Stimulated activated CD8-positive, alpha-beta memory T cell treated with anti-CD3 and anti-CD28 coated beads, Interleukin-15, amount 100 ng/mL, for 4 hours (primary cell): ENCODE data around the gene GSS.
"Not testable (repeated sequence)": the region's sequence is repeated elsewhere in the genome, so short reads cannot be mapped to it uniquely, and the experiment has no call there.

Source experiments
- DNase-seq, 2 donors: peaks; one replicate each; pipeline ENCODE4 v3.0.0-alpha.2; 2020; ENCODE audit warnings: low read depth in 2 of 2

GSS gene

DNA sequence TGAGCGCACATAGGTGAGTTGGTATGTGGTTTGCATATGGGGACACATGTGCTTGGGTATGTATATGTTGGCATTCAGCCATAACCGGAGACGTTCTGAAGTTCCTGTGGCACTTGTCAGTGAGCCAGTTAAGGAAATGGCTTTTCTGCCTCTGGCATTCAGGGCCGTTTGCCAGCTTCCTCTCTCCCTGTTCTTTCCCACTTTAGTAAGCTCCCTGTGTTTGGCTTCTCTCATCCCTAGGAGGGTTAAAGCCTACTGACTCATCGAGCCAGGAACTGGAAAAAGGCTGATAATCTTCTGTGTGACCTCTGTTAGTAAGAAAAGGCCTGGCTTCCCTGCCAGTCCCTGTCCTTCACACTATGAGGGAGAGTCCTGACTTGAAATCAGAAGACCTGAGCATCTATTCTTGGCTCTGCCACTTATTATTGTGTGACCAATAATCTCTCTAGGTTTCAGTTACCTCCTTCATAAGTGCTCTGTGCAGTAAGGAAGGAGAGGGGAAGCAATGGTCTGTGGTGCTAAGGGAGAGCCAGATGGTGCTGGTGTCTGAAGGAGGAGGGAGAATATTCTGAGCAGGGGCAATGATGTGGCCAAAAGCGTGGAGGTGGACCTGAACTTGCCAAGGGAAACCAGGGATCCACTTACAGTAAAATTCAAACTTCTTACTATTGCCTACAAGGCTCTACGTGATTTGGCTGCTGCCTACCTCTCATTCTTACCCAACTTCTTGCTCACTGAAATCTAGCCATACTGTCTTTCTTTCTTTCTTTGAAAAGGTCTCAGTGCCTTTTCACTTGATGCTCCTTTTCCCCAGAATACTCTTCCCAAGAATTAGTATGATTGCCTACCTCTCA lies 47.8 kb downstream of the GSS start:
- DNase-seq, result no peak

DNA sequence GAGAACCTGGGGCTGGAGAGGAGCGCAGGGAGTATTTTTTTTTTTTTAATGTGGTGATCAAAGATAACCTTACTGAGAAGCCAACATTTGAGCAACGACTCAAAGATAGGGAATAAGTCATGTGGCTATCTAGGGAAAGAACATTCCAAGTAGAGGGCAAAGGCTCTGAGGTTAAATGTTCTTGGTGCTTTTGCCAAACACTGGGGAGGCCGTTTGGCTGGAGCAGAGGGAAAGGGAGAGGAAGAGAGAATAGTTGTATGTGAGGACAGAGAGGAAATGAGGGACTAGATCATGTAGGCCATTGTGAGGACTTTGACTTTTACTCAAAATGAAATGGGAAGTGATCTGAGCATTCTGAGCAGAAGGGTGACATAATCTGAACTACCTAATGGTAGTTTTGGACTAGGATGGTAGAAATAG lies 51.4 kb downstream of the GSS start:
- no peak for DNase-seq

DNA sequence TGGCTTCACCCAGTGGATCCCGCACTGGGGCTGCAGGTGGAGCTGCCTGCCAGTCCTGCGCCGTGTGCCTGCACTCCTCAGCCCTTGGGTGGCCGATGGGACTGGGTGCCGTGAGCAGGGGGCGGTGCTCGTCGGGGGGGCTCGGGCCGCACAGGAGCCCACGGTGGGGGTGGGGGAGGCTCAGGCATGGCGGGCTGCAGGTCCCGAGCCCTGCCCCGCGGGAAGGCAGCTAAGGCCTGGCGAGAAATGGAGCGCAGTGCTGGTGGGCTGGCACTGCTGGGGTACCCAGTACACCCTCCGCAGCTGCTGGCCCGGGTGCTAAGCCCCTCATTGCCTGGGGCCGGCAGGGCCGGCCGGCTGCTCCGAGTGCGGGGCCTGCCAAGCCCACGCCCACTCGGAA lies 56.9 kb downstream of the GSS start:
- DNase-seq, result not testable (repeated sequence)

DNA sequence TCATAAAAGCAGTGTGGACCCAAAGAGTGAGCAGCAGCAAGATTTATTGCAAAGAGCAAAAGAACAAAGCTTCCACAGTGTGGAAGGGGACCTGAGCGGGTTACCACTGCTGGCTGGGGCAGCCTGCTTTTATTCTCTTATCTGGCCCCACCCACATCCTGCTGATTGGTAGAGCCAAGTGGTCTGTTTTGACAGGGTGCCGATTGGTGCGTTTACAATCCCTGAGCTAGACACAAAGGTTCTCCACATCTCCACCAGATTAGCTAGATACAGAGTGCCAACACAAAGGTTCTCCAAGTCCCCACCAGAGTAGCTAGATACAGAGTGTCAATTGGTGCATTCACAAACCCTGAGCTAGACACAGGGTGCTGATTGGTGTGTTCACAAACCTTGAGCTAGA lies 57.5 kb downstream of the GSS start:
- not testable (repeated sequence) for DNase-seq

DNA sequence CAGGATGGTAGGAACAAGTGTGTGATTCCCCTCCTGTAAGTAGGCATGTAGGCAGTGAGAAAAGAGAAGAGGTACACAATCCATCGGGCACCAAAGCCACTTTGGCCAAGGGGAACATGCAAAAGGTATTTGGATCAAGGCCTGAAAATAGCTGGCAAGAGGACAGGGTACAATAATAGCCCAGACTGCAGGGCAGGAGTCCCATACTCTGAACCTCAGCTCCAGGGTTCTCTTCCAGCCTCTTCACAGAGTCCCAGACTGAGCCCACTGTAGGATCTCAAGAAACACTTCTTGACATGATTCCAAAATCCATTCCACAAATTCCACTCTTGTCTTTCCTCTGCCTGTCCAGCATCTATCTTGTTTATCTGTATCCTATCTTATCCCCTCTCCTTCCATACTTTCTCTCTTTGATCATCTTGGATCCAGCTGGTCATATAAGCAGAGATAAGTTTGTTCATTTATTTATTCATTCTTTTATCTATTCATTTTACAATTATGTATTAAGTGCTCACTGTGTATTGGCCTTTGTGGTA lies 59.5 kb downstream of the GSS start:
- DNase-seq, result no peak

DNA sequence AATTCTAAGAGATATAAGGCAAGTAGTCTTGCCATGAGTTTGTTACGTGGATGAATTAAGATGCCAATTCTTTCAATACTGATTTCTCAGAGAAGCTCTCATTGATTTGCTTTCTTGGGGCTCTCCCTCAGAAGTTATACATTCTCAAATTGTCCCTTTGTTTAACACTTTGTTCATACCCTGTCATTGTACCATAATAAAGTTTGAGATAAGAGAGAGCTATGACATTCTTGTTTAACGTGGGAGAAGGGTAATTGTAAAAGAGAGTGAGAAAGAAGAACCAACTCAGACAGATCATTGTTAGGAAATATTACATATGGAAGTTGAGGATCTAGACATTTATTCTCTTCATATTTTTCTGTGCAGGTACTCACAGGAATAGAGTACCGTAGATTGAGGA lies 60.1 kb downstream of the GSS start:
- no peak for DNase-seq

DNA sequence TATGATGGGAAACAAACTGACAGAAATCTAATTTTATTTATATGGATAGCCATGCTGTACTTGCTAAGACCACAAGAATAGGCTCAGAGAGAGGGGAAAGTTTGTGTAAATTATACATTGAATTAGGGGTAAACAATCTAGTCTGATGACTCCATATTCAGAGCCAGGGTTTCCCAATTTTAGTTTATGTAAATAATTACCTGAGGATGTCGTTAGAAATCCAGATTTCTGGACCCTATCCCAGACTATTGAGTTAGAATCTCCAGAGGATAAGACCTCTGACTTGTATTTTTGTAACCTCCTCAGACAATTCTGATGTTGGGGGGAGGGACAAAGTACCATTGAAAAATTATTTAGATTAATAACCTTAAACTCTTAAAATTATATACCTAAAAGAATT lies 60.9 kb downstream of the GSS start:
- DNase-seq, result no peak

DNA sequence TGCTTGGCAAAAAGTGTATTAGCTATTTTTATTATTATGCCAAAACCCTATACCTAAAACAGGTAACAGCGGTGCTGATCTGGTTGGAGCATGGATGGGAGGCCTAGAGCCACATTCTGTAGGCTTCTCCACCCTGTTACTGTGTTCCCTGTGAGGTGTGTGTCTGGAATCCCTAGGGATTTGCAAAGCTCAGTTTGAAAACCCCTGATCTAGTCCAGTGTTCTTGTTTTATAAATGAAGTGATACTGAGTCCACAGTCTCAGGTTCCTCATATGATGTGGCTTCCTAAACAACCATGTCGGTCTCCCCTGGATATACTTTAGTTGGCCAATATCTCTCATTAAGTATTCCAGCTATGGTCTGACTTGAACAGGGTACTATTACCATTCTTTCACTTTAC lies 62.9 kb downstream of the GSS start:
- DNase-seq, result no peak

DNA sequence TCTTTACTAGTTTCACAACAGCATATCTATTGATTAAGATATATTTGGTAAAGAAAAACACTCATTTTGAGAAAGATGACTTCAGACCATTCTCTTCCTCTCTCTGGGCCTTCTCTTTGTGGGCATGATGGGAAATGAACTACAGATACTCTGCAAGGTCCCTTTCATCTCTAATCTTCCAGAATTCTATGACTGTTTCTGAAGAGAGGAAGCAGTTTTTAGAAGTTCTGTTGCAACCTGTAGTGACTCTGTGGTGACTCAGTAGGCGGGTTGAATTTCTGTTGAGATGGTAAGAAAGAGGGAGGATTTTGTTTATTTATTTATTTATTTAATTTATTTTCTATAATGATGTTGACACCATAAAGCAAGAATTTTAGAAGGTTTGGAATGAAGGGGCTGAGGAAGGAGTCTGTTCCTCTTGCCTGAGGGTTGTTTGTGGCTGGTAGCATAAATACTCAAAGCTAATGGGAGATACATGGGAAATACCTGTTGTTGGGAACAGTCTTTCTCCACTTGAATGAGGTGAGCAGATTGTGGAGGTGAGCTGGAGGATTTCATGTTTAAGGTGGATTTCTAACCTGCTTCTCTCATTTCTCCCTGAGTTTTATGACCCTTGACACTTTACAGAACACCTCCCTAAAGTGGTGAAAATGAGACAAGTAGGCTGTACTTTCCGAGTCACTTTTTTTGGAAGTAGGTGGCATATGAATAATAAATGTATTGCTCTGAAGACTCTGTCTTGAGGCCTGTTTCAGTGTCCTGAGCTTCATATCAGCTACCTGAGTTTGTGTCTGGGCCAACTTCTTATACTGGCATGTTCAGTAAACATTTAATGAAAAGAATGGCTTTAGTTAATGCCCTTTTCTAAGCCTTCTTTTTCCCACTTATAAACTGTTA lies 64.2 kb downstream of the GSS start:
- DNase-seq, result no peak

DNA sequence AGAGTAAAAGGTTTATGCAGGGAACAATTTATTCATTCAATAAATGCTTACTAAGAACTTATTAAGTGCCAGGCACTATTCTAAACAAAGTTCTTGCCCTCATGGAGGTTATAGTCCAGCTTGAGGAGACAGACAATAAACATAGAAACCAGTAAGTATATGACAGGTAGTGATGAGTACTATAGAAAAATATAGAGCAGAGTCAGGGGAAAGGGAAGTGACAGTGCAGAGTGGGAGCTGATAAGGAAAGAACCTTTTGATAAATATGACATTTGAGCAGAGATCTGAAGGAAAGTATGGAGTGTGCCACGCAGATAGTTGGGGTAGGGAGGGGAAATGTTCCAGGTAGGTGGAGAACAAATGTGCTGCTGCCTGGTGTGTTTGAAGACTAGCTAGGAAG lies 67.1 kb downstream of the GSS start:
- DNase-seq, result no peak

DNA sequence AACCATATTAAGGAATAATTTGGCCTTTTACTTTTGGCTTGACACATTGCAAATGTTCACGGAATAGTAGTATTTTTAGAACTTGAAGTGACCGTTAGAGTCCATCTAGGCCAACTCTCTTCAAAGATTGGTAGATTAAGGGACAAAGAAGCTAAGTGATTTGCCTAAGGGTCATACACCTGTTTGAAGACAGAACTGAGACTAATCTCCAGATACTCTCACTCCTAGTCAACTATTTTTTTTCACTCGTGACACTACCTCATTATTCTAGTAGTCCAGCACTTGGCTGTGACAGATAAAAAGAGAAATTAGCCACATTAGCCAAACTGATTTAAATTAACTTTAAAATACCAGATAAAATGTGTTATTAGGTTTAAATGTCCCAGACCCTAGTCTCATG lies 68.6 kb downstream of the GSS start:
- DNase-seq, result no peak

DNA sequence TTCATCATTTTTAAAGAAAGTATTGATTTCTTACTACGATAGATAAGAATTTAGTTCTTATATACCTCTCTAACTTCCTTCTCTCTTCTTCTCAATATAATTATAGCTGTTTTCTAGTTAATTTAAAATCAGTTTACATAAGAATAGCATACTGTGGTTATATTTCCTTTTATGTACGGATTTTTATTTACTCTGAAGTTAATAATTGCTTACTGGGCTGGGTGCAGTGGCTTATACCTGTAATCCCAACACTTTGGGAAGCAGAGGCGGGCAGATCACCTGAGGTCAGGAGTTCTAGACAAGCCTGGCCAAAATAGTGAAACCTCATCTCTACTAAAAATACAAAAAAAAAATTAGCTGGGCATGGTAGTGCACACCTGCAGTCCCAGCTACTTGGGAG lies 69.5 kb downstream of the GSS start:
- no peak for DNase-seq

DNA sequence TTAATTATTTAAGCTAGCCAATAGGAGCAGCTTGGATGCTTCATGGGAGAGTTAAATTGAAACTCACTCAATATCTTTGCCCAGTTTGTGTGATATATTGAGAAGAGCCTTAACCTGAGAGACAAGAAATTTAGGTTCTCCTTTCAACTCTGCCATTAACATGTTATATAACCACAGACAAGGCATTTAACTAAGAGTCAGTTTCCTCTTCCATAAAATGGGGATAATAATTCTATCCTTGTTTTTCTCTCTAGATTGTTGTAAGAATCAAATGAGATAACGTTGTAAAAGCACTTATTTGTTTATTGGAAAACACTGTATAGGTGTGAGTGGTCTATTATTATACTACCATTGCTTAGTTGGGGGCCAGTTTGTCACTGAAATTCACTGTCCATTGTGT lies 71.3 kb downstream of the GSS start:
- DNase-seq, result no peak

DNA sequence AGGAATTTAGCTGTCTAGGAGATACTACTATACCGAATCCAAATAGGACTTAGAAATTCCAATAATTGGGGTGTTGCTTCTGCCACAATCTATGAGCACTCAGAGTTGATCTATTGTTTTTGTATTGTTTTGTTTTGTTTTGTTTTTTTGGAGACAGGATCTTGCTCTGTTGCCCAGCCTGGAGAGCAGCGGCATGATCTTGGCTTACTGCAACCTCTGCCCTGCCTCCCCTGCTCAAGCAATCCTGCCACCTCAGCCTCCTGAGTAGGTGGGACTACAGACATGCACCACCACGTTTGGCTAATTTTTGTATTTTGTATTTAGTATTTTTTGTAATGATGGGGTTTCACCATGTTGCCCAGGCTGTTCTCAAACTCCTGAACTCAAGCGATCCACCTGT lies 71.8 kb downstream of the GSS start:
- DNase-seq, result no peak

DNA sequence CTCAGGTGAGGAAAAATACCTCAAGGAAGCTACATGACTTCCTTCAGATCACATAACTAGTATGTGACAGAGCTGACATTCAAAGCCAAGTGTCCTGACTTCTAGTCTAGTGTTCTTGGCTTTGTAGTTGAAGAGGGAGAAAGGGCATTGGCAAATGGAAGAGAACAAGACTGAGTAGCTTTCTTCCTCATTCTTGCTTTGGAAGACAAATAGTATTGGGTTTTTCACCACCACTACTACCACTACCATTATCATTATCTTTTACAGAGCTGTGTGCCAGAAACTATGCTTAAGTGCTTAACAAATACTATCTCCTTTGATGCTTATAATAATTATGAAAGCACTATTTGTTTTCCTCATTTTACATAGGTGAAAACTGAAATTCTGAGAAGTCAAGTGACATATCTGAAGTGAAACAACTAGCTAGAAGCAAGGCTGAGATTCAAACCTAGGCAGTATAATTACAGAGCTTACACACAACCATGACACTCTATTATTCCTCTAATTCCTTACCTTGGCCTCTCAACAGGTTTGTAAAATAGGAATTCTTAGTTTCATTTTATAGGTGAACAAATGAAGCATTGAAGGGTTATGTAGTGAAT lies 72.4 kb downstream of the GSS start:
- DNase-seq, result no peak

DNA sequence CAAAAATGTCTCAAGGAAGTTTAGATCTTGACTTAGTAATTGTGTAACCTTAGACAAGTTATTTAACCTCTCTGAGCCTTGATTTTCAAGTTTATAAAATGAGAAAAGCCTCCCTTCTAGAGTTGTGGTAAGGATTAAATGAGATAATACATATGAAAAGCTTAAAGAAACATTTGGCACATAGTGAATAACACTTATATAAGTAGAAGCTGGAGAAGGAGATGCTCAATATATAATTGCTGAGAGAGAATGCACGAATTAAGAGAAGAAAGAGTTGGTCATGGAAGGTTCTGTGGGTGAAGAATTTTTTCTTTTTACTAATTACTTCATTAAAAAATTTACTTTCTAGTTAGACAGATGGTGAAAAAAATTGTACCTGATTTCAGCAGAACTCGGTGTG lies 73.9 kb downstream of the GSS start:
- DNase-seq, result no peak

DNA sequence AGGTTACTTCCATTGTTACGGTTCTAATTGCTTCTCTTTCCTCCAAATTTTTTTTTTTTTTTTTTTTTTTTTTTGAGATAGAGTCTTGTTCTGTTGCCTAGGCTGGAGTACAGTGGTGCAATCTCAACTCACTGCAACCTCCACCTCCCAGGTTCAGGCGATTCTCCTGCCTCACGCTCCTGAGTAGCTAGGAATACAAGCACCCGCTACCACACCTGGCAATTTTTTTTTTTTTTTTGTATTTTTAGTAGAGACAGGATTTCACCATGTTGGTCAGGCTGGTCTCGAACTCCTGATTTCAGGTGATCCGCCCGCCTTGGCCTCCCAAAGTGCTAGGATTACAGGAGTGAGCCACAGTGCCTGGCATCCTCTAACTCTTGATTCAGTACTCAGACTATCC lies 74.6 kb downstream of the GSS start:
- not testable (repeated sequence) for DNase-seq

DNA sequence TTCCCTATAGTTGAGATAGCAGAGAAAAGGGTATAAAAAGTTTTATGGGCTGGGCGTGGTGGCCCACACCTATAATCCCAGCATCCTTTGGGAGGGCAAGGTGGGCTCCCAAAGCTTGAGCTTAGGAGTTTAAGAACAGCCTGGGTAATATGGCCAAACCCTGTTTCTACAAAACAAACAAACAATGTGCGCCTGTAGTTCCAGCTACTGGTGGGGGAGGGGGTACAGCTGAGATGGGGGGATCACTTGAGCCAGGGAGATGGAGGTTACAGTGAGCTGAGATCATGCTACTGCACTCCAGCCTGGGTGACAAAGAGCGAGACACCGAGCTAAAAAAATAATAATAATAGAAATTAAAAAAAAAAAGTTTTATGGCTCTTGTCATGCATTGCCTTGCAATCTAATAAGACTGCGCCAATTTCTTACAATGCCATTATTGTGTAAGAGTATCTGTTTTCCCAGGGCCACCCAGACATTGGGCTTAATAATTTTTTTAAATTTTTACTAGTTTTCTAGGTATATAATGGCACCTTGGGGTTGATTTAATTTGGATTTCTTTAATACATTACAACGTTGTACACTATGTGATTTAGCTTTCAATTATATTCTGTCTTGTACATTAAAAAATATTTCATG lies 75.3 kb downstream of the GSS start:
- no peak for DNase-seq
